Cardiac fibroblast (primary cell): ENCODE measurements around the gene DNAH9.

Source experiments
- DNase-seq, 2 donors: peaks; one replicate each; pipeline versions ENCODE4 v3.0.0 to v3.0.0-alpha.2; 2010; ENCODE audit warnings: low read depth in 2 of 2
- H3K4me3 ChIP-seq, 2 donors: replicated peaks in 1 of 2; 1 replicate in 1 of 2; 2 replicates in 1 of 2; pipeline ENCODE4 v1.5.1; 2011; ENCODE audit warnings: low read depth in 2 of 2, low read length in 2 of 2, mild to moderate bottlenecking in 2 of 2, moderate library complexity in 1 of 2
- CTCF ChIP-seq: IDR thresholded peaks from one replicate; pipeline ENCODE4 v1.5.1; 2011; ENCODE audit warnings: low read depth, mild to moderate bottlenecking, low read length, inconsistent platforms

Gene DNAH9

GRCh38 chr17:11705111-11705510 is 106.8 kb downstream of the DNAH9 start:
- H3K4me3 ChIP-seq: no peak overlapping the region
- no peak for DNase-seq
- no peak for TF ChIP-seq CTCF

- H3K4me3 ChIP-seq: no peak overlapping the region
- DNase-seq: no peak
- no peak for TF ChIP-seq CTCF
Measured at GRCh38 chr17:11707586-11707985, 109.3 kb downstream of the DNAH9 start.

GRCh38 chr17:11712456-11712855 is 114.2 kb downstream of the DNAH9 start:
- no peak overlapping the region for H3K4me3 ChIP-seq
- DNase-seq: no peak
- no peak for TF ChIP-seq CTCF

- no peak for DNase-seq
- H3K4me3 ChIP-seq: no peak overlapping the region
- TF ChIP-seq CTCF: no peak
Measured at GRCh38 chr17:11719203-11719602, 120.9 kb downstream of the DNAH9 start.

GRCh38 chr17:11719856-11720255 is 121.6 kb downstream of the DNAH9 start:
- no peak overlapping the region for H3K4me3 ChIP-seq
- TF ChIP-seq CTCF: no peak
- DNase-seq: no peak

- DNase-seq: no peak
- no peak for TF ChIP-seq CTCF
- H3K4me3 ChIP-seq: no peak overlapping the region
Measured at GRCh38 chr17:11720816-11721215, 122.5 kb downstream of the DNAH9 start.

GRCh38 chr17:11730747-11731146 is 132.5 kb downstream of the DNAH9 start:
- DNase-seq: no peak
- no peak for TF ChIP-seq CTCF
- H3K4me3 ChIP-seq: no peak overlapping the region
